Islet precursor cell (in vitro differentiated cells): Measurements from ENCODE around the gene BTF3.
"Not testable (repeated sequence)": the region's sequence is repeated elsewhere in the genome, so short reads cannot be mapped to it uniquely, and the experiment has no call there.

Experiments
- DNase-seq: peaks from one replicate; pipeline ENCODE4 v3.0.0-alpha.2; 2018

BTF3 gene

DNA sequence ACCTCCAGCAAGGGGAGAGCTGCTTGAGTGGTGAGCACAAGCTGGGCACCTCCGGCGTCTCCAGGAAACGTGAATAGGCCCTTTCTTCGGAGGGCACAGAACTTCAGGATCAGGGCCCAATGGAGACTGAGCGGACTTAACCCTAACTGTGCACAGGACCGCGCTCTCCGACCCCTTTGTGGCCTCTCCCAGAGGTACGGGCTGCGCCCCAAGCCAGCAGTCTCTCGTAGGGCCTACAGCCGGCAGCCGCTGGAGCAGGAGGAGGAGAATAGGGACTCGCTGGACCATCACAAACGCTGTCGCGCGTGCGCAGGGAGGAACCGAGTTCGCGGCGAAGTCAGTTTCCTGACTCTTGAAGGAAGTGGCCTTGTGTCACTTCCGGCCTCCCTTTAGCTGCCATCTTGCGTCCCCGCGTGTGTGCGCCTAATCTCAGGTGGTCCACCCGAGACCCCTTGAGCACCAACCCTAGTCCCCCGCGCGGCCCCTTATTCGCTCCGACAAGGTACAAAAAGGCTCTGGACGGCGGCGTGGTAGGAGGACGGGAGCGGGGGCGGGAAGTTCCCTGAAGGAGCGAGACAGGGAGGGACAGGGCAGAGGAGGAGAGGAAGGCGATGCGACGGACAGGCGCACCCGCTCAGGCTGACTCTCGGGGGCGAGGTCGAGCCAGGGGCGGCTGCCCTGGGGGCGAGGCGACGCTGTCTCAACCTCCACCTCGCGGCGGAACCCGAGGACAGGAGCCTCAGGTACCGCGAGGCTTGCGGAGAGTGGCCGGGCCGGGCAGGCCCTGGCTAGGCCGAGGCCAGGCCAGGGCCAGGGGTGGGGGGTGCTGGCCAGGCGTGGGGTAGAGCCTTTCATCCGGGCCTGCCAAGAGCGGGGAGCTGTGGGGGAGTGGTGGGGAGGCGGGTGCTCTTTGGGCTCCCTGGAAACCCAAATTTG lies at the start of gene BTF3:
Gene BTF3, plus strand, starts transcription at position 386 of the 936 bp plus-strand sequence. Its CDS starts 226 bp downstream, at position 612.
- DNase-seq = peak; percentile 99

DNA sequence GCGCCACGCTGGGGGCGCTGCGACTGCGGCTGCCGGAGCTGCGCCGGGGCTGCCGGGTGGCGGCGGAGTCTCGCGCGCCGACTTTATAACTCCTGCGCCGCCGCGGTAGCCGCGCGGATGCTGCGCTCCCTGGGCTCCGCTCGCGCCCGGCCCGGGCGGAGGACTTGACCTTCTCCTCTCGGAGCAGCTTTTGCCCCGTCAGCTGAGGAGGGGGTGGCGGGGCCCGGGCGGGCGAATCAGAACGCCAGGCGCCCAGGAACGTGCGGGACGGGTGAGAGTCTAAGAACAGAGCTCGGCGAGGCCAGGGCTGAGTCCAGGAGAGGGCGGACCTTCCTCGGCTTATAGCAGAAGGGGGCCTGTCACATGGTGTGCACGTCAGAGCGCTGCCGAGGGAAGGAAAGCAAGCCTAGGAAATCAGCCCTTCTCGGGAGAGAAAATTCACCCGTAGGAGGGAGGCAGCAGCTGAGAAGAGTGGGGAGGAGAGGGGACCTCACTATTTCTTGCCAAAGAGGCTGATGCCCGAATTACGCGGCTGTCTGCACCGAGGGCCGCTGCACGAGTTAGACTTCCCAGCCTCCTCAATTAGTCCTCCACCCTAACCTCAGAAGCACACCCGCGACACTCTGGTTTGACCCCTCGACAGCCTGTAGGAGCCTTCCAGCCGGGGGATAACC lies 49.6 kb upstream of the BTF3 start, which contains the start of gene FOXD1:
Gene FOXD1, minus strand, starts transcription at position 315 of the 674 bp plus-strand sequence. CDS start 415 bp downstream, outside the sequence.
- peak; percentile 97 for DNase-seq

- no peak for DNase-seq
These were observed 48.1 kb upstream of the BTF3 start for GRCh38 chr5:73450137-73450536.

GRCh38 chr5:73450672-73451223 lies 47.5 kb upstream of the BTF3 start:
- DNase-seq = peak; percentile 60

- DNase-seq = peak; percentile 80
These were observed 46.8 kb upstream of the BTF3 start for GRCh38 chr5:73451224-73452130.

DNA sequence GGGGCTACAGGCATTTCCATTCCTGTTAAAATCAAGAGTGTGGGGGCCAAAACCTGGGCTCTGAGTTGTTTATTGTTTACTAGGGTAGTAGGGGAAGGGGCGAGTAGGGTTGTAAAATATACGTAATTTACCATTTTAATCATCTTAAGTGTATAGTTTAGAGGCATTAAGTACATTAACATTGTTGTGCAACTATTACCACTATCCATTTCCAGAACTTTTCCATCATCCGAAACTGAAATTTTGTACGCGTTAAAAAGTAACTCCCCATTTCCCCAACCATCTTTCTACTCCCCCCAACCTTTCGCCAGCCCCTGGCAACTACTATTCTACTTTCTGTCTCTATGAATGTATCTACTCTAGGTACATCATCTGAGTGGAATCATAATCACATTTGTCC lies 46.0 kb upstream of the BTF3 start:
- DNase-seq = no peak

GRCh38 chr5:73454379-73455036 lies 43.7 kb upstream of the BTF3 start:
- DNase-seq = peak; percentile 90

DNA sequence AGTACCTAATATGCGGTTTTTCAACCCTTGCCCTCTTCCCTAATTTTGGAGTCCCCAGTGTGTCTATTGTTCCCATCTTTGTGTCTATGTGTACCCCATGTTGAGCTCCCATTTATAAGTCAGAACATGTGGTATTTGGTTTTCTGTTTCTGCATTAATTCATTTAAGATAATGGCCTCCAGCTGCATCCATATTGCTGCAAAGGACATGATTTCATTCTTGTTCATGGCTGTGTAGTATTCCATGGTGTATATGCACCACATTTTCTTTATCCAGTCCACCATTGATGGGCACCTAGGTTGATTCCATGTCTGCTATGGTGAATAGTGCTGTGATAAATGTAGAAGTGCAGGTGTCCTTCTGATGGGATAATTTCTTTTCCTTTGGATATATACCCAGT lies 41.8 kb upstream of the BTF3 start:
- not testable (repeated sequence) for DNase-seq

GRCh38 chr5:73459366-73459765 lies 38.9 kb upstream of the BTF3 start:
- DNase-seq = no peak

GRCh38 chr5:73460133-73460532 lies 38.1 kb upstream of the BTF3 start:
- DNase-seq = no peak

DNA sequence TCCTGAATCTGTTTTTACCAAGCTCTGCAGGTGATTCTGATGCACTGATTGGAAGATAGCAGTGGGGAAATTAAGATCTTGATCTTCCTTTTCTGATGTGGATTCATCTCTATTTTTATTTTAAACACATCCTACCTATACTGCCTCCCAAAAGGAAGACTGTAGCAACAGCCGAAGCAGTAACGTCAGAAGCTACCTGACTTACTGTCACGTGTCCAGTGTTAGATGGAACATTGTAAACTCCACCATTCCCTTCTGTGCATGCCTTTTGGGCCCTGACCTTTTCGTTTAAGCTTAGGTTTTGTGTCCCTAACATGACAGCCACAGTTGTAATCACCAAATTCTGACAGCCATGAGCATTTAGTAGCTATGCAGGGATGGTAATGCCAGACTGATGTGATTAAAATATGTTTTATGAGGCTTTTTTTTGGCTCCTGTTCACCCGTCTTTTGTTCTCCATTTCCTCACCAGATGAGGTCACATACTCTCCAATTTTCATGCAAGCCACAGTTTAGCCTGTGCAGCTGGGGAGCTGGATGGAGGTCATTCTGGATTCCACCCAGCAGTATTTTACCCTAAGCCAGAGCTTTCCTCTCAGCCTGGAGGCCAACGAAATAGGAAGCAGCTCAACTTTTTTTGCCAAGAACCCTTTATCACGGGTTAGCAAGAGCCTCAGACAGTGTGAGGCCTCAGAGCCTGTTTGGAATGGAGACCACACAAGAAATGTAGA lies 34.1 kb upstream of the BTF3 start:
- DNase-seq = peak; percentile 29

DNA sequence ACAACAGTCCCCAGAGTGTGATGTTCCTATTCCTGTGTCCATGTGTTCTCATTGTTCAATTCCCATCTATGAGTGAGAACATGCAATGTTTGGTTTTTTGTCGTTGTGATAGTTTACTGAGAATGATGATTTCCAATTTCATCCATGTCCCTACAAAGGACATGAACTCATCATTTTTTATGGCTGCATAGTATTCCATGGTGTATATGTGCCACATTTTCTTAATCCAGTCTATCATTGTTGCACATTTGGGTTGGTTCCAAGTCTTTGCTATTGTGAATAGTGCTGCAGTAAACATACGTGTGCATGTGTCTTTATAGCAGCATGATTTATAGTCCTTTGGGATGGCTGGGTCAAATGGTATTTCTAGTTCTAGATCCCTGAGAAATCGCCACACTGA lies 29.6 kb upstream of the BTF3 start:
- not testable (repeated sequence) for DNase-seq

DNA sequence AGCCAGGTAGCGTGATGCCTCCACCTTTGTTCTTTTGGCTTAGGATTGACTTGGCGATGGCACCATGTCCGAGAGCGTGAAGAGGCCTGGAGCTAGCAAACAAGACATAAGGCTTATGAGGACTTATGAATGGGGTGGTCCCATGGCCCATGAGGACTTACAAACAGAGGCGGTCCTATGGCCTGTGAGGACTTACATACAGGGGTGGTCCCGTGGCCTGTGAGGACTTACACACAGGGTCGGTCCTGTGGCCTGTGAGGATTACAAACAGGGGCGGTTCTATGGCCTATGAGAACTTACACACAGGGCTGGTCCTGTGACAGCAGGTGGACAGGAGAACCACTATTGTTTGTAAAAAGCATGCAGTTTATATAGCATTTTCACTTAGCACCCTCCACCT lies 28.4 kb upstream of the BTF3 start:
- no peak for DNase-seq

GRCh38 chr5:73471654-73472053 lies 26.6 kb upstream of the BTF3 start:
- DNase-seq = no peak

GRCh38 chr5:73472116-73472515 lies 26.1 kb upstream of the BTF3 start:
- no peak for DNase-seq

- no peak for DNase-seq
These were observed 17.7 kb upstream of the BTF3 start for GRCh38 chr5:73480500-73480899.

GRCh38 chr5:73482383-73483136 lies 15.7 kb upstream of the BTF3 start:
- DNase-seq = peak; percentile 55

DNA sequence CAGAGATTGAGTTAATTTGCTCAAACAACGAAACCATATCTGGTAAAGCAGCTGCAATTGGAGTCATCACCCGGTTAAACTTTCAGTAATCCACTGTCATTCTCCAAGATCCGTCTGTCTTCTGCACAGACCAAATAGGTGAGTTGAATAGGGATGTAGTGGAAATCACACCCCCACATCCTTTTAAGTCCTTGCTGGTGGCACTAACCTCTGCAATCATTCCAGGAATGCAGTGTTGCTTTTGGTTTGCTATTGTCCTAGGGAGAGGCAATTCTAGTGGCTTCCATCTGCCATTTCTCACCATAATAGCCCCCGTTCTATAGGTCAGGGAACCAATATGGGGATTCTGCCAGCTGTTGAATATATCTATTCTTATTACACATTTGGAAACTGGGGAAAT lies 14.6 kb upstream of the BTF3 start:
- DNase-seq = no peak

DNA sequence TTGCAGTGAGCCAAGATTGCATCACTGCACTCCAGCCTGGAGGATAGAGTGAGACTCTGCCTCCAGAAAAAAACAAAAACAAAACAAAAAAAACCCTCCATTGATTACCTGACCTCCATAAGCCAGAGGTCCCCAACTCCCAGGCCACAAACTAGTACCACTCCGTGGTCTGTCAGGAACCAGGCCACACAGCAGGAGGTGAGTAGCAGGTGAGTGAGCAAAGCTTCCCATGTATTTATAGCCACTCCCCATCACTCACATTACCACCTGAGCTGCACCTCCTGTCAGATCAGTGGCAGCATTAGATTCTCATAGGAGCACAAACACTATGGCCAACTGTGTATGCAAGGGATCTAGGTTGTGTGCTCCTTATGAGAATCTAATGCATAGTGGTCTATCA lies 13.7 kb upstream of the BTF3 start:
- DNase-seq = no peak

DNA sequence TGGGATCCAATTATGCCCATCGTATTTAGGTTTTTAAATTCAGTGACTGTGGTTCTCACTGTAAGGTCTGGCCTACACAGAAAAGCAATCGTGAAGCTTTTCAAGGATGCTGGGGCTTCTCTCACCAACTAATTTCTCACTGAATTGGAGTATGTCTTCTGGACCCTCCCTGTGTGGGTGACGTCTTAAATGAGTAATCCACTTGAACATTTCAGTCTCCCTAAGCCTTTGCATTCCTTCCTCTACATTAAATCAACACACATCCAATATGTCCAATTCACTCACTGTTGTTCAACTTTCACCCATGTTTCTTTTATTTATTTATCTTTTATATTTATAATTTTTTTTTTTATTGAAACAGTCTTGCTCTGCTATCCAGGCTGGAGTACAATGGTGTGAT lies 12.5 kb upstream of the BTF3 start:
- no peak for DNase-seq
